Measurements from ENCODE around the gene KLHDC10.

GRCh38 chr7:130084037-130084875, 13.9 kb downstream of the KLHDC10 start:
- no peak for TF ChIP-seq EP300 (IDR thresholded peaks at IDR 0.05)
- TF ChIP-seq CTCF (IDR thresholded peaks at IDR 0.05): no peak
- TF ChIP-seq POLR2A (IDR thresholded peaks at IDR 0.05): no peak
